Astrocyte (in vitro differentiated cells and primary cell): ENCODE data around the gene PPP6R3.

Source experiments
- EZH2 ChIP-seq: IDR thresholded peaks from 2 replicates; pipeline ENCODE4 v1.6.1; 2012; ENCODE audit warnings: mild to moderate bottlenecking, low read length, inconsistent platforms; ENCODE audit not compliant: insufficient read depth
- TF ChIP-seq, protein P1 (sequence below): IDR thresholded peaks from 2 replicates; pipeline ENCODE4 v1.5.1; 2011; ENCODE audit warnings: low read depth, mild to moderate bottlenecking, inconsistent platforms, low read length, moderate library complexity; ENCODE audit not compliant: insufficient read depth

DNA sequence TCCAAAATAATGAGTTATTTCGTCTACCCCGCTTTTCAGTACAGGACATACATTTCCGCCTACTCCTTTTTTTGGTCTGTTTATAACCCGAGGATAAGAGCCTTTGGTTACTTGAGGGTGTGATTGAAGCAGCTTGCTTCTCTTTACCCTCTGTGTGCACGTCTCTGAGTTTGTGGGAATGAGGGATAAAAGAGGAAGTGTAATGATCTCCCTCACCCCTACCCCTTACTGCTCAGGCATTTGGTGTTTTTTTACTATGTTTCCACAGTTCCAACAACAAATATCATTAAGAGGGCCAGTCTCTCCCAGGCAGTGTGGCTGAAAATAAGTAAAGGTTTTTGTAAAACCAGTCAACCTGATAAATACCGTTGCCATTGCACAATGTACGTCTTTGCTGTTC lies 140.6 kb downstream of the PPP6R3 start:
- TF ChIP-seq EZH2, result no peak
- TF ChIP-seq, protein P1, sequence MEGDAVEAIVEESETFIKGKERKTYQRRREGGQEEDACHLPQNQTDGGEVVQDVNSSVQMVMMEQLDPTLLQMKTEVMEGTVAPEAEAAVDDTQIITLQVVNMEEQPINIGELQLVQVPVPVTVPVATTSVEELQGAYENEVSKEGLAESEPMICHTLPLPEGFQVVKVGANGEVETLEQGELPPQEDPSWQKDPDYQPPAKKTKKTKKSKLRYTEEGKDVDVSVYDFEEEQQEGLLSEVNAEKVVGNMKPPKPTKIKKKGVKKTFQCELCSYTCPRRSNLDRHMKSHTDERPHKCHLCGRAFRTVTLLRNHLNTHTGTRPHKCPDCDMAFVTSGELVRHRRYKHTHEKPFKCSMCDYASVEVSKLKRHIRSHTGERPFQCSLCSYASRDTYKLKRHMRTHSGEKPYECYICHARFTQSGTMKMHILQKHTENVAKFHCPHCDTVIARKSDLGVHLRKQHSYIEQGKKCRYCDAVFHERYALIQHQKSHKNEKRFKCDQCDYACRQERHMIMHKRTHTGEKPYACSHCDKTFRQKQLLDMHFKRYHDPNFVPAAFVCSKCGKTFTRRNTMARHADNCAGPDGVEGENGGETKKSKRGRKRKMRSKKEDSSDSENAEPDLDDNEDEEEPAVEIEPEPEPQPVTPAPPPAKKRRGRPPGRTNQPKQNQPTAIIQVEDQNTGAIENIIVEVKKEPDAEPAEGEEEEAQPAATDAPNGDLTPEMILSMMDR, result no peak
